Ovary (tissue), 10 donors: ENCODE measurements around the gene USP51. TPM values are rescaled to one million over a fixed set of nuclear protein-coding genes. Genes with fewer than 3 reads are reported as not detected.

Experiments
- DNase-seq, 5 donors: peaks; one replicate each; pipeline ENCODE4 v3.0.0-alpha.2; 2019 to 2020
- H3K27ac ChIP-seq, 2 donors: fragments of 200-600 bp; one replicate each; pipeline versions ENCODE4 v1.5.1 to v1.8.0; 2019 to 2022
- H3K27me3 ChIP-seq: fragments of 200-600 bp; one replicate; pipeline ENCODE4 v1.8.0; 2022
- H3K36me3 ChIP-seq: fragments of 200-600 bp; sonication (generic); one replicate; pipeline ENCODE4 v1.5.1; 2019
- H3K4me1 ChIP-seq: one replicate; pipeline ENCODE4 v1.8.1; 2013; ENCODE audit warnings: mild to moderate bottlenecking, moderate library complexity; ENCODE audit not compliant: insufficient read depth
- H3K4me3 ChIP-seq: fragments of 200-600 bp; sonication (generic); one replicate; pipeline ENCODE4 v1.5.1; 2017
- H3K9me3 ChIP-seq, 2 donors: fragments of 200-600 bp in 1 of 2; sonication (generic) in 1 of 2; one replicate each; pipeline versions ENCODE4 v1.5.1 to v1.8.1; 2013 to 2019; ENCODE audit warnings: mild to moderate bottlenecking in 1 of 2, moderate library complexity in 1 of 2
- EP300 ChIP-seq: sonication (generic); formaldehyde crosslinking; IDR thresholded peaks from one replicate; pipeline ENCODE4 v1.6.1; 2017; ENCODE audit warnings: antibody characterized with exemption
- POLR2A ChIP-seq: fragments of 450-650 bp; IDR thresholded peaks from one replicate; pipeline ENCODE4 v1.6.1; 2017; ENCODE audit warnings: antibody characterized with exemption, mild to moderate bottlenecking, moderate library complexity
- WGBS, 3 donors: extraction: QIAGEN DNeasy Blood & Tissue Kit in 1 of 3; methylation state at CpG; one replicate each; pipeline versions ENCODE4 v1.1.5 to v1.1.7; 2013 to 2017; 5-methylcytosine and 5-hydroxymethylcytosine counted together
- intact Hi-C, 4 donors: fragments of 100-400 bp; cut with DNase I; formaldehyde crosslinking; loops; one replicate each; pipeline versions ENCODE4 v1.11.0 to v1.15.1; 2022 to 2023
- long read RNA-seq, 3 donors: library from polyadenylated mRNA in 2 of 3; unstranded in 2 of 3; transcript quantifications; one replicate each; pipeline ENCODE4 v2.0.0 and lab custom pipeline, GENCODE V29; 2021 to 2026
- polyA plus RNA-seq, 2 donors: library from polyadenylated mRNA; stranded (reverse); fragments of 200-250 nt in 1 of 2; fragments of 350-450 nt in 1 of 2; fragmentation: Illumina TruSeq in 1 of 2; extraction: RNeasy Lipid Tissue Mini Kit (QIAGEN cat#74804) in 1 of 2; gene quantifications; one replicate each; pipeline ENCODE4 v1.2.3, GENCODE V29; 2013 to 2014
- total RNA-seq, 7 donors: library from RNA; depleted of rRNA in 2 of 7; stranded (reverse); fragments of >200 nt in 2 of 7; fragmentation: NEBNext Ultra II Directional in 3 of 7; extraction: Animal tissue kit (Norgen Biotek cat#: 25700) in 3 of 7; gene quantifications; one replicate each; pipeline versions ENCODE4 v1.1.0 to v1.2.4, GENCODE V29; 2016 to 2023
- TF ChIP-seq, protein P1 (sequence below), 3 donors: fragments of 450-650 bp in 2 of 3; fragments of 200-600 bp in 1 of 3; IDR thresholded peaks; one replicate each; pipeline versions ENCODE4 v1.5.1 to v1.8.0; 2016 to 2022; ENCODE audit warnings: antibody characterized with exemption in 3 of 3, mild to moderate bottlenecking in 1 of 3
- donor health status: DM: no; HTN: no; CAD: no; lungs with moderate emphysema.
- donor health status: DM: no; HTN: no; CAD: no.
- donor health status: Bipolar disorder and iron deficiency.
- donor health status: DM: yes; HTN: yes; CAD: no.
- donor health status: DM: no; HTN: no; CAD: no.
- donor health status: DM: yes; HTN: yes; CAD: no.

USP51 gene
- total RNA-seq: 10 to 100 TPM in 1 of 7 donors, 1 to 10 TPM in 6; 4.0 to 12.1 (median 8.1) TPM
- 1 to 10 TPM; 2.8 to 8.2 TPM for polyA plus RNA-seq
- long read RNA-seq, donor 1, partial matches to known transcripts: 0 of 5 reads
- long read RNA-seq, donor 1, other reads (novel, unspliced or antisense): 5 of 5 reads
- long read RNA-seq, donor 2: 0 reads
- long read RNA-seq, donor 3, partial matches to known transcripts: 0 of 1 reads
- long read RNA-seq, donor 3, other reads (novel, unspliced or antisense): 1 of 1 reads

DNA sequence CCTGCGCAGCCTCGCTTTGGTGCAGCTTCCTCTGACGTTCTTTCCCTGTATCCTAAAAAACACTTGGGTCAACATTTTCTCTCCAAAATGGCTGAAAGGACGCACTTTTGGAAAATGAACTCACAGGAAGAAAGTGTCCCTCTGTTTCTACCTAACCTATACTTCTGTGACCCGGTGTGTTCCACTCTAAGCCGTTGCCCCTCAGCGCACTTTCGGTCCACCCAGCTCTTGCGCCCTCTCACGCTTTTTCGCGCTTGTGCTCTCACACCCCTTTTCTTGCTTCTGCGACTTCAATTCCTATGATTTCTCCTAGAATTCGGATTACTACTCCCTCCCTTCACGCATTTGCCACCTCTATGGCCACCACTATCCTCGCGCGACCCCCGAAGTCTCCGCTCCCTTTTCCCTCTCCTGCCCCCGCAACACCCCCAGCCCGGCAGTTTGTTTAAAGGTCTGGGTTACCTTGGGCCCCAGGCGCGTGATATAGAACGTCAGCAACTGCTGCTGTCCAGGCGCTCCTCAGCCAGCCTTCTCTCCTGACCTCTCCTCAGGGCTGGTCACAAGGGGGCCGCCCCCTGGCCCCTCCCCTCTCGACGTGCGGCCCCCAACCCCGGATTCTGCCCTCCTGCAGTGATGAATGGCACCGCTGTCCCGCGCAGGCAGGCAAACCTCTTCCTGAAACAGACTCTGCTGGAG lies at the start of gene USP51:
TSS of gene USP51 (minus strand) at position 535 of the 696 bp plus-strand sequence. CDS start 909 bp downstream, outside the sequence.
- TF ChIP-seq EP300: no peak
- WGBS, 3 donors: 28 to 37% (median 37%) methylated on average over 34 of the region's 34 CpGs
- Histone ChIP-seq H3K9me3 (no peaks in the 10 kb centered on the region), H3K27ac (peak within 1 kb of the TSS; percentile 92 to 93), H3K27me3 (no peaks in the 10 kb centered on the region), H3K4me1 (no peaks in the 10 kb centered on the region), H3K4me3 (peak within 1 kb of the TSS; percentile 61), H3K36me3 (no peaks in the 10 kb centered on the region)
- intact Hi-C loops: no loop called here
- peak; percentile 69 to 78 (median 73) for DNase-seq

GRCh38 chrX:55524487-55524886 lies 34.8 kb upstream of the USP51 start:
- Histone ChIP-seq H3K27me3 (no peaks in the 10 kb centered on the region), H3K9me3 (no peaks in the 10 kb centered on the region)

DNA sequence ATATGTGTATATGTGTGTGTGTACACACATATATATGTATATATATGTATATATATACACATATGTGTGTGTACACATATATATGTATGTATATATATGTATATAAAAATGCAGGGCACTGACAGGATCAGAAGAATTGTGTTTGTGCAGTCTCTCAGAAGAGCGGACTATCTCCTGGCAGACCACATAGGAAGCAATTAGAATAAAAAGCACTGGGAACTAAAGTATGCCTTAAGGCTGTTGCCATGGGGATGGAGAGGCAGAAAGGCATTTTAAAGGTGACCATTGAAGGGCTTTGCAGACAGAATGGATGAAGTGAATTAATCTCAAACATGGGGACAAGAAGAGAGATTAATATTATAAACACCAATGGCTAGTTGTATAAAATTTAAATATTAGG lies 33.7 kb upstream of the USP51 start:
- Histone ChIP-seq H3K4me3 (no peak overlapping the region), H3K9me3 (no peaks in the 10 kb centered on the region), H3K27ac (no peak overlapping the region), H3K4me1 (no peaks in the 10 kb centered on the region), H3K27me3 (no peaks in the 10 kb centered on the region), H3K36me3 (no peaks in the 10 kb centered on the region)
- intact Hi-C loops: no loop called here
- TF ChIP-seq POLR2A (no peak), EP300 (no peak)
- TF ChIP-seq, protein P1, sequence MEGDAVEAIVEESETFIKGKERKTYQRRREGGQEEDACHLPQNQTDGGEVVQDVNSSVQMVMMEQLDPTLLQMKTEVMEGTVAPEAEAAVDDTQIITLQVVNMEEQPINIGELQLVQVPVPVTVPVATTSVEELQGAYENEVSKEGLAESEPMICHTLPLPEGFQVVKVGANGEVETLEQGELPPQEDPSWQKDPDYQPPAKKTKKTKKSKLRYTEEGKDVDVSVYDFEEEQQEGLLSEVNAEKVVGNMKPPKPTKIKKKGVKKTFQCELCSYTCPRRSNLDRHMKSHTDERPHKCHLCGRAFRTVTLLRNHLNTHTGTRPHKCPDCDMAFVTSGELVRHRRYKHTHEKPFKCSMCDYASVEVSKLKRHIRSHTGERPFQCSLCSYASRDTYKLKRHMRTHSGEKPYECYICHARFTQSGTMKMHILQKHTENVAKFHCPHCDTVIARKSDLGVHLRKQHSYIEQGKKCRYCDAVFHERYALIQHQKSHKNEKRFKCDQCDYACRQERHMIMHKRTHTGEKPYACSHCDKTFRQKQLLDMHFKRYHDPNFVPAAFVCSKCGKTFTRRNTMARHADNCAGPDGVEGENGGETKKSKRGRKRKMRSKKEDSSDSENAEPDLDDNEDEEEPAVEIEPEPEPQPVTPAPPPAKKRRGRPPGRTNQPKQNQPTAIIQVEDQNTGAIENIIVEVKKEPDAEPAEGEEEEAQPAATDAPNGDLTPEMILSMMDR (IDR thresholded peaks at IDR 0.05): no peak
- 60 to 74% (median 64%) methylated on average over 1 of the region's 1 CpG for WGBS, 3 donors
- DNase-seq: no peak

More at GRCh38 chrX:55524487-55524886, 34.8 kb upstream of the USP51 start:
- Histone ChIP-seq H3K36me3 (no peaks in the 10 kb centered on the region), H3K4me3 (no peak overlapping the region), H3K4me1 (no peaks in the 10 kb centered on the region), H3K27ac (no peak overlapping the region)
- TF ChIP-seq POLR2A (no peak), EP300 (no peak)
- TF ChIP-seq, protein P1 (IDR thresholded peaks at IDR 0.05): no peak
- intact Hi-C loops: no loop called here
- DNase-seq: no peak
- WGBS, 3 donors: 36 to 51% (median 44%) methylated on average over 3 of the region's 3 CpGs

DNA sequence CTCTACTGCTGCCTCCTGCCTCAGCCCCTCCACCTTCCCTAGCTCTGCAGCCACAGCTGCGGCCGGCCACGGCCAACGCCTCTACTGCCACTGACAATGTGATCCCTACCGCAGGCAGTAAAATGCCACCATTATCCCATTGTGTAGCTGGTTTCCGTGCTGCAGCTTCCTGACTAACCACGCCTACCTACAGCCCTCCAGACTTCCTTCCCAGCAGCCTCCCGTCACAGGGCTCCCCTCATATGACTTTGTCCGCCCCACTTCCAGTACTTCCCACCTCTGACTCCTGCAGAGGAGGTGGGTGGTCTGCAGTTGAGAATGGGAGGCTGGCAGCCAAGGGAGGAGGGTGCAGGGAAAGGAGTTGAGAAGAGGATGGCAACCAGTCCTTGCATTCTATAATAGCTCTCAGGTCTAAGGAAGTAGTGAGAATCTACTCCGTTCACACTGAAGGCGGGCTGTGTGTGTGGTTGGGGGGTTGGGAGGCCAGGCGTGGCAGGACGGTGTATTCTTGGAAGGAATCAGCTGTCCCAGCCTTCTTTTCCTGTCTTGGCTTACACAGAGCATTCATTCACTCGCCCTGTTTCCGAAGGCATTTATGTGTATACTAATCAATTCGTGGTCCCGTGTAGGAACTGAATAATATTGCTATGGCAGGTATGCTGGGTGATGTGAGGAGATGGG lies 33.1 kb upstream of the USP51 start:
- no peak overlapping the region for H3K27ac ChIP-seq

More for the DNA sequence above, 33.1 kb upstream of the USP51 start:
- no peak for TF ChIP-seq EP300
- no peak for TF ChIP-seq POLR2A
- TF ChIP-seq, protein P1 (IDR thresholded peaks at IDR 0.05): no peak
- H3K4me3 ChIP-seq: no peak overlapping the region
- WGBS, 3 donors: 60 to 64% (median 63%) methylated on average over 17 of the region's 17 CpGs
- no peaks in the 10 kb centered on the region for H3K9me3 ChIP-seq
- no peaks in the 10 kb centered on the region for H3K36me3 ChIP-seq
- no peak for DNase-seq
- intact Hi-C loops: no loop called here
- H3K4me1 ChIP-seq: no peaks in the 10 kb centered on the region
- no peaks in the 10 kb centered on the region for H3K27me3 ChIP-seq
